ENCODE measurements around the gene L3MBTL4. TPM values are rescaled to one million over a fixed set of nuclear protein-coding genes. Genes with fewer than 3 reads are reported as not detected.

L3MBTL4 gene
- total and polyA plus RNA-seq, 8 donors = 5.7 to 13.9 (median 6.9) TPM

GRCh38 chr18:6103741-6104140 is 311.0 kb downstream of the L3MBTL4 start:
- H3K27me3 ChIP-seq = no peaks in the 10 kb centered on the region
- H3K36me3 ChIP-seq = no peaks in the 10 kb centered on the region
- H3K9me3 ChIP-seq = no peaks in the 10 kb centered on the region
- H3K4me1 ChIP-seq = no peaks in the 10 kb centered on the region
- intact Hi-C loops (cut with DNase I) = no loop called here
- no peak for TF ChIP-seq CTCF (IDR thresholded peaks at IDR 0.05)
- no peak overlapping the region for H3K27ac ChIP-seq
- H3K4me3 ChIP-seq = no peak overlapping the region
- no peak for DNase-seq
- ATAC-seq = no peak

GRCh38 chr18:6096730-6097129 is 318.0 kb downstream of the L3MBTL4 start:
- DNase-seq = no peak

GRCh38 chr18:6088432-6088831 is 326.3 kb downstream of the L3MBTL4 start:
- H3K4me1 ChIP-seq = no peaks in the 10 kb centered on the region
- no peak overlapping the region for H3K27ac ChIP-seq
- H3K9me3 ChIP-seq = no peaks in the 10 kb centered on the region
- no peak for DNase-seq
- intact Hi-C loops (cut with DNase I) = no loop called here
- no peak for TF ChIP-seq CTCF (IDR thresholded peaks at IDR 0.05)
- no peaks in the 10 kb centered on the region for H3K27me3 ChIP-seq
- no peaks in the 10 kb centered on the region for H3K36me3 ChIP-seq
- H3K4me3 ChIP-seq = no peak overlapping the region
- no peak for ATAC-seq

More at GRCh38 chr18:6096730-6097129, 318.0 kb downstream of the L3MBTL4 start:
- Histone ChIP-seq H3K27ac (no peak overlapping the region), H3K4me1 (no peaks in the 10 kb centered on the region), H3K9me3 (no peaks in the 10 kb centered on the region), H3K36me3 (no peaks in the 10 kb centered on the region), H3K27me3 (no peaks in the 10 kb centered on the region), H3K4me3 (no peak overlapping the region)
- intact Hi-C loops (cut with DNase I) = no loop called here
- no peak for TF ChIP-seq CTCF (IDR thresholded peaks at IDR 0.05)
- no peak for ATAC-seq

- Histone ChIP-seq H3K27ac (no peak overlapping the region), H3K36me3 (no peaks in the 10 kb centered on the region), H3K4me3 (no peak overlapping the region), H3K4me1 (no peaks in the 10 kb centered on the region), H3K27me3 (no peaks in the 10 kb centered on the region), H3K9me3 (no peaks in the 10 kb centered on the region)
- intact Hi-C loops (cut with DNase I) = no loop called here
- no peak for DNase-seq
- ATAC-seq = no peak
- TF ChIP-seq CTCF (IDR thresholded peaks at IDR 0.05) = no peak
Measured at GRCh38 chr18:6086731-6087130, 328.0 kb downstream of the L3MBTL4 start.

GRCh38 chr18:6079406-6079805 is 335.3 kb downstream of the L3MBTL4 start:
- TF ChIP-seq CTCF (IDR thresholded peaks at IDR 0.05) = no peak
- intact Hi-C loops (cut with DNase I) = no loop called here

More at GRCh38 chr18:6079406-6079805, 335.3 kb downstream of the L3MBTL4 start:
- no peak for ATAC-seq
- DNase-seq = no peak
- no peak overlapping the region for H3K27ac ChIP-seq
- H3K27me3 ChIP-seq = no peaks in the 10 kb centered on the region
- H3K4me1 ChIP-seq = no peaks in the 10 kb centered on the region
- no peaks in the 10 kb centered on the region for H3K9me3 ChIP-seq
- H3K36me3 ChIP-seq = no peaks in the 10 kb centered on the region
- no peak overlapping the region for H3K4me3 ChIP-seq

All from left lung (tissue), 10 donors.